AG08395 (cell line): Measurements from ENCODE around the gene SMG1.

ENCODE experiments used
- DNase-seq: peaks from one replicate; pipeline ENCODE4 v3.0.0; 2012; ENCODE audit warnings: mixed read lengths, low spot score

Gene SMG1

DNA sequence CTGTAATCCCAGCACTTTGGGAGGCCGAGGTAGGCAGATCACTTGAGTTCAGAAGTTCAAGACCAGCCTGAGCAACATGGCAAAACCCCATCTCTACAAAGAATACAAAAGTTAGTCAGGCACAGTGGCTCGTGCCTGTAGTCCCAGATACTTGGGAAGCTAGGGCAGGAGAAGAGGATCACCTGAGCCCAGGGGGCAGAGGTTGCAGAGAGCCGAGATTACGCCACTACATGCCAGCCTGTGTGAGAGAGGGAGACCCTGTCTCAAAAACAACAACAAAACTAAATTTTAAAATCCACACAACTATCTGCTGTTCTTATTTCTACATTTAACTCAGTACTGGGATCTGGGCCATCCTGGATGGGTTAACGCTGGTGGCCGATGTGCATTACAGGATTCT is 83.6 kb downstream of the SMG1 start:
- DNase-seq, result no peak

DNA sequence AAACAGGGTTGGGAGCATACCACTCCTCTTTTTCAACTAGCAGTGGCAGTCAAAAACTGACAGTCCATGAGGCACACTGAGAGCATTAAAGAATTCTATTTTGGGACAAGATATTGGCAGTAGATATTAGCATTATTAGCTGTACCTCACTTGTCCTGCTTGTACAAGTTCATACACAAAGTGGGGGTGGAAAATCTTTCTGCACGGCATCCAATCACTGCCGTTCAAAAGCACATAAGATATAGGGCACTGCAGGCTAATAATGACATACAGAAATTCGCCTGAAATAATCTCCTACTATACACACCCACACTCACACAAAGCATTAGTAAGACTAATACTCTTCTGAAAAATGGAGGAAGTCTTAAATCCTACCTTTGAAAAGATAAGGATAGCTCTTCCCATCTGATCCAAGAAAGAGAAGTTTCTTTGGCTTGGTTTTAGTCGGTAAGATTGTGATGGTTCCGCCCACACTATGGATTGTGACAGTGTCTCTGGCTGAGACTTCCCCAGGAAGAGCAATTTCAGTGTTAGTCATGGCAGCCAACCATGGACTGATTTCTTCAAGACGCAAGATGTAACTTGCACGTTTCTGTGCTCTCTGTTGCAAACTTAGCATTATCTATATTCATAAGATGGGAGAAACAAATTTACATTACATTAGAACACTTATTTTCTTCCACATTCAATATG is 84.2 kb downstream of the SMG1 start:
- no peak for DNase-seq

- no peak for DNase-seq
Measured at GRCh38 chr16:18839555-18839954, 86.7 kb downstream of the SMG1 start.

DNA sequence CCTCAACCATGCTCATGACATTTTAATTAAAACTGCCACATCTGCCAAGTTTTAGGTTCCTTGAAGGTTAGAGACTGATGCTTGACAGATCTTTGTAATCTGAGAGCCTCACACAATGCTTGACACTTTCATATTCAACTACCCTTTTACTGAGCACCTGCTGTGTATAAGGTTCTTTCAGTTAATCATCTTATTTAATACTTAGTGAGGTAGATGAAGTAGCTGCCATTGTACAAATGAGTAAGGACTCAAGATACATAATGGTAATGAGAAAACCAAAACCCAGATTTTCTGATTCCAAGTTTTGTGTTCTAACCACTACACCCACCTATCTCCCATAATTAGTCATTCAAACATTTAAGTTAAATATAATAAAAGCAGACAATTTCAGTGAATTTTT is 89.5 kb downstream of the SMG1 start:
- no peak for DNase-seq

DNA sequence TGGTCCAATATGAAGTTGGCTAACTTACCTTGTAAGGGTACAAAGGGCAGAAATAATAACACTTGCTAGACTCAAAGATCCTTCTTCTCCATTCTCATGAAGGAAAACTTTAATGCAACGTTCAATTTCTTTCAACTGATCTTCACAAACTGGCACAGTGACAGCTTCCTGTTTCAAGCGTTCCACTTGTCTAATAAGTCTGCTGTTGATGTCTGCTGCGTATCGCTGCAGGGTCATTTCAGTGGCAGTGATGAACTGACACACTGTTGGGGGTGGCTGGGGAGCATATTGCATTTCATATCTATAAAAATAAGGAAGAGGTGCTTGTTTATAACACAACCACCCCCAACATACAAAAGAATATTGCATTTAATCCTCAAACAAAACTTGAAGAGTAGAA is 91.3 kb downstream of the SMG1 start:
- no peak for DNase-seq

GRCh38 chr16:18833707-18834505 is 92.3 kb downstream of the SMG1 start:
- no peak for DNase-seq

GRCh38 chr16:18832613-18833012 is 93.6 kb downstream of the SMG1 start:
- no peak for DNase-seq

DNA sequence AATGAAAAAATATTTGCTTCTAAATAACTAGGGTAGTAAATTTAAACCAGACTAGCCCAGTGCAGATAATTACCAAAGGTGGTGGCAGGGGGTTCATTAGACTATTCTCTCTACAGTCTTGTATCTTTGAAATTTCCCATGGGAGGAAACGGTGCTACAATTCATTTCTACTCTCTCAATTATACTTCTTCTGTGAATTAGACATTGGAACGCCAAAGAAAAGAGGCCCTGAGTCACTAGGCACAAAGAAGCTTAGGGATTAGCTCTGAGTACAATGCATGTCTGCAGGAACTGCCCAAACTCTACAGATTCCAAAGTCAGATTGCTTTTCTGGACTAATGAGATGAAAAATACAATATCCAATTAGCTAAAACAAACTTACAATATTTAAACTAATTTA is 94.2 kb downstream of the SMG1 start:
- no peak for DNase-seq

GRCh38 chr16:18829251-18829650 is 97.0 kb downstream of the SMG1 start:
- DNase-seq, result no peak

DNA sequence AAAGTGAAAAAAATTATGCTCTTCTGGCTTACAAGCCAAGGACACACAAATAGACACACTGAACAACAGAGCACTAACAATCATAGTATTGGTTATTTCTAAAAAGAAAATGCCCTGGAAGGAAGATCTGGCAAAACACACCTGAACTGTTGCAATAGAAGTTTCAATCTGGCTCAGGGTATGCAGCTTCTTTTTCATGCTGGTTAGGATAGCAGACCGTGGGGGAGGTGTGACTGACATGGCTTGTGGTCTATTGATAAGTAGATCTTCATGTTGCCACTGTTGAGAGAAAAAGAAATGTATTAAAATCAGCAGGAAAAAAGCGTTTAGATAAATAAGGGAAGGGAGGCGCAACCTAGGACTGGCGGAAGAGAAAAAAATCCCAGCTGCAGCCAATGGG is 98.3 kb downstream of the SMG1 start:
- no peak for DNase-seq

- DNase-seq, result no peak
Measured at GRCh38 chr16:18816286-18816685, 109.9 kb downstream of the SMG1 start.

DNA sequence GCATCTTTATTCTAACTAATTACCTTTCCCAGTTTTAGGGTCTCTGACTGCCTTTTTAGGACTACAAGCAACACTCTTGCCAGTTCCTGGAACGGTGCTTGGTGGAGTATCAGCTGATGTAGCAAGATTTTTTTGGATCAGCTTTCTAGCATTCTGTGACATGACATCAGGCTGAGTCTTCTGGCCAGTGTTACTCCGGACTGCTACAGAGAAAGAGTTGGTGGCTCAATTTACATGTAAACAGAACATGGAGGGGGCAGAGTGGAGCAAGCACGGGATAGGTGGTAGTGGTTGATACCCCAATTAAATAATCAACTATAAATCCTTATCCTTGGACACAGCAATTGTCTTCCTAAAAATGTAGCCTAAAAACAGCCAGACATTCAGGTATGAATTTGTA is 114.3 kb downstream of the SMG1 start:
- no peak for DNase-seq

DNA sequence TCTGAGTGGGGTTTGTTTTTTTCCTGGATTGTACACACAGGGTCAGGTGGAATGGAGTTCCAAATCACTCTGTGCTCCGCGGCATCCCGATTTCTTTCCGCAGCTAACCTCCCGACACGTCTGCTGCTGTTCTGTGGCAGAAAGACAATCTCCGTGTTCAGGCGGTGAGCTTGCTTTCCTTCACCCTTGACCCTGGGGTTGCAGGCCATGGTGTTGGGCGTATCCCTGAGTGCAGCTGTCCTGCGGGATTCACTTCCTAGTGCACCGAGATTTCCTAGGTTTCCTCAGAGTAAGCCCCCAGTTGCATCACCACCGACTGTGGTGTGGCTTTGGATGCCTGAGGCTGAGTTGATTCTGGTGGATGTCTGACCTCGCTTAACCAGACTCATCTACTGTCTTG is 117.0 kb downstream of the SMG1 start:
- DNase-seq, result no peak

GRCh38 chr16:18805257-18805773 is 120.9 kb downstream of the SMG1 start:
- DNase-seq, result no peak

- DNase-seq, result no peak
Measured at GRCh38 chr16:18804540-18804939, 121.7 kb downstream of the SMG1 start.

DNA sequence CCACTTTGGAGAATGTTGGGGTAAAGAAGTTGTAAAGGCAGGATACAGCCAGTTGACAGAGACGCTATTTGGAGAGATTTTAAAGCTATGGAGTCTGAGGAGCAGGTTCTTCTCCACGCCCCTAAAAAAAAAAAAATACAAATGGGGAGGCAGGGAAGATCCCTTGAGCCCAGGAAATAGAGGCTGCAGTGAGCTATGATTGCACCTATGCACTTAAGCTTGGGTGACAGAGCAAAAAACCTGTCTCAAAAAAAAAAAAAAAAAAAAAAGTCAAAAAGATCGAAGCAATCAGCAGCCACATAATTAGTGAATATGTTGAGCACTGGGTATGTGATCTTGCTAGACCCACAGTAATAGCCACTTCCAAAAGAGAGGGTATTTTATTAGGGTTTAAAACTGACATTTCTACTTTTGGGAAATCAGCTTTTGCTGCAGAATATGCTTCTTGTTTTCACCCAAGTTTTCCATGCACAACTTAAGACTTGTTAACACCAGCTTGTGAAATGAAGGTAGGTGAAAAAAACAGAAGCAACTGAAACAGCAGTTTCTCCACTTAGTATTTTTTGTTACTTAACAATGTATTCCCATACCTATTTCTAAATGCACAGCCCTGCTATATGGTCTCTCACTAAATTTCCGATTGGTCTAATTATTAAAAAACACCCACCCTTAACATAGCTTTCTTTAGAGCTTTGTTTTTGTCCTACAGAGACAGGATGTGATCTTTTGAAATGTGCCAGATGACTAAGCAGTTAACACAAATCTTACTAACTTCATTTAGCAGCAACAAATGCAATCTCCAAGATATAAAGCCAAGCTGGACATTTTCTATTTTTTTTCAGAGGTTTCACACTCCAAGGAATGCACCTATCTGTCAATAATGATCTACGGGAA is 122.4 kb downstream of the SMG1 start:
- peak; percentile 4 for DNase-seq

GRCh38 chr16:18802767-18803343 is 123.4 kb downstream of the SMG1 start:
- DNase-seq, result no peak

- DNase-seq, result peak; percentile 99
Measured at GRCh38 chr16:18801145-18801972, 124.8 kb downstream of the SMG1 start, which contains the start of gene ARL6IP1. Gene ARL6IP1 (minus strand): TSS chr16:18801549. CDS start chr16:18801466, 83 bp downstream.

DNA sequence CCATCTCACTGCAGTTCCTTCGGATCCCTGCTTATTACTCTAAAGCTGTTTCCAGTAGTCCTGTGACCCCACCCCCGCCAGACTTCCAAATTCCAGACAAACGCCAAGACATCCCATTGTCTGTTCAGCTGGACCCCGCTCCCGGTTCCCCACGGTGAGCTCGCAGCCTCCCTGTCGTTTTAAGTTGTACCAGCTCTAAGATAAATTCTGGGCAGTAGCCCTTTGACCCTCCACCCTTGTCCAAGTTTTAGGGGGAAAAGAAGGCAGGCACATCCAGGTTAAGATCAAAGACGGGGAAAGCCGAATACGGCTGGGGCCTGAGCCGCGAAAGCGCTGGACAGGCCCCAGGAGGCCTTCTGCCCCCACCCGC is 125.4 kb downstream of the SMG1 start:
- DNase-seq, result peak; percentile 20

DNA sequence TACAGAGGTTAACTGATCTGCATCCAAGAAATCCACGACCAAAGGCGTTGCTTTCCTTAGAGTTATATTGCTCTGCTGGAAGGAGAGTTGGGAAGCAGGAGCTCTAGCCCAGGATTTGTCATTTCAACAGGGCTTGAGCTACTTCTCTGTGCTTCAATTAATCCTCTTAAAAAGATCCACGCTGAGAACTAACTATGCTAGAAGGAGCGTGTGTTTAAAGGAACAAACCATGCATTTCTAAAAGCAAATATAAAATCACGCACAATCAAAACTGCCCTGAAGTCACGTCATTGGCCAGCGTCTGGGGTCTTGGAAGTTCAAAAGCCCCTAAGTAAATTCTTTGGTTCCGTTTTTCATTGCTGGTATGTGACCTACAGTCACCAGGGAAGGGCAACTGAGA is 125.9 kb downstream of the SMG1 start:
- DNase-seq, result no peak

DNA sequence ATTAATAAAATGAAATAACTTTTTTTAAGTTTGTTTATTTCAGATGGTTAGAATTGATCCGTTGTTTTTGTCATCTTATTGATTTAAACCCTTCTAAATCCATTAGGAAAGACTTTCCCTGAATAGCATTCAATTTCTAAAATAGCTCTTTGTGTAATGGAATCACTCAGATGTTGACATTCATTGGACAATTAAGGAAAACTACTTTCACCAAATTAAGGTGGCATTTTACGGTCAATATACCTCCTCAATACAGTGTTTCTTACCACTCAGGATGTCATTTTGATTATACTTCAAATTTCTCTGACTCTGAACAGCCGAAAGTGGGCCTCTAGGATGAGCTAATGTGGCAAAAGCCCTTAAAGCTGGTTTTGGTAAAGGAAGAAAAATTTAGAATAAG is 126.7 kb downstream of the SMG1 start:
- no peak for DNase-seq
